ENCODE measurements around the gene TNRC18.
"Not testable (repeated sequence)": the region's sequence is repeated elsewhere in the genome, so short reads cannot be mapped to it uniquely, and the experiment has no call there.

Gene TNRC18

DNA sequence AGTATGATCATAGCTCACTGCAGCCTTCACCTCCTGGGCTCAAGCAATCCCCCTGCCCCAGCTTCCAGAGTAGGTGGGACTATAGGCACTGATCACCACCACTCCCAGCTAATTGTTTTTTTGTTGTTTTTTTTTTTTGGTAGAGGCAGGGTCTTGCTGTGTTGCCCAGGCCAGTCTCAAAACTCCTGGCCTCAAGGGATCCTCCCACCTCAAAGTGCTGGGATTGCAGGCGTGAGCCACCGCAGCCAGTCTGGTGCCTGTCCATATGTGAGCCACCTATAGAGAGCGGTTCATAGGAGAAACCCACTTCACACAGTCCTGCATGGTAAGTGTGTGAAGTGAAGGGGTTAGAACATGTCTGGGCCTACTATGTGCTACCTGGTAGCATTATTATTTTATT, 93.3 kb downstream of the TNRC18 start:
- Histone ChIP-seq H3K27me3 (ENCODE audit: low read length) (no peaks in the 10 kb centered on the region), H3K27ac (ENCODE audit: low read depth, low read length) (no peak overlapping the region), H3K79me2 (ENCODE audit: insufficient read depth, low read length) (no peaks in the 10 kb centered on the region), H2AFZ (ENCODE audit: low read depth, low read length, severe bottlenecking) (no peak overlapping the region), H3K9me3 (ENCODE audit: insufficient read depth, low read length) (no peaks in the 10 kb centered on the region), H3K4me2 (ENCODE audit: low read depth, low read length, poor library complexity, severe bottlenecking) (no peak overlapping the region), H3K9me2 (replicated peaks; ENCODE audit: insufficient read depth, low read length) (no peaks in the 10 kb centered on the region), H4K20me1 (ENCODE audit: low read depth, low read length) (no peaks in the 10 kb centered on the region), H3K9ac (ENCODE audit: low read length) (no peak overlapping the region), H3K36me3 (ENCODE audit: low read length) (peaks cover 14% of the 10 kb centered on the region; the same call in 1 of the 2 replicates), H3K4me3 (ENCODE audit: insufficient read depth, low read length, poor library complexity, severe bottlenecking) (no peak overlapping the region), H3F3A (ENCODE audit: insufficient read depth) (peaks cover 18% of the 10 kb centered on the region)
- TF ChIP-seq EZH2phosphoT487 (conservative IDR thresholded peaks at IDR 0.05; ENCODE audit: low read length), result no peak
- no peak for TF ChIP-seq CTCF (IDR thresholded peaks at IDR 0.05; ENCODE audit: insufficient read depth, low read length, poor library complexity, severe bottlenecking)

DNA sequence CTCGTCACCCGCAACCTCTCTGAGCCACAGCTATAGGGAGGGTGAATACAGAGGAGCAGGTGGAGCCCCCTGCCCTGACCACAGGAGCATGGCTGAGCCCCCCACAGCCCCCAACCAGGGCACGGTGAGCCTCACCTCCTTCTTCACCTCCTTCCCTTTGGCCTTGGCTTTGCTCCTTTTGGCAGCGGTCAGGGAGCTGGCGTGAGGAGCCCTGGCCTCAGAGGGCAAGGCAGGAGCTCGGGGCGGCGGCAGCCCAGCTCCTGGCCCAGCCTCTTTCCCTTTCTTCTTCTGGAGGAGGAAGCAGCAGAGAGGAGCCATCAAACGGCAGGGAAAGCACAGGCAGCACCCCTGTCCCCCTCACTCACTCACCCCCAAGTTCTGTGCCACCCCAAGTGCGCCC, 98.7 kb downstream of the TNRC18 start:
- Histone ChIP-seq H3K27ac (ENCODE audit: low read depth, low read length) (no peak overlapping the region), H3K9me2 (replicated peaks; ENCODE audit: insufficient read depth, low read length) (no peaks in the 10 kb centered on the region), H3K36me3 (ENCODE audit: low read length) (peaks cover 4% of the 10 kb centered on the region; the same call in 1 of the 2 replicates), H3K4me2 (ENCODE audit: low read depth, low read length, poor library complexity, severe bottlenecking) (no peak overlapping the region), H2AFZ (ENCODE audit: low read depth, low read length, severe bottlenecking) (no peak overlapping the region), H4K20me1 (ENCODE audit: low read depth, low read length) (no peaks in the 10 kb centered on the region), H3K4me3 (ENCODE audit: insufficient read depth, low read length, poor library complexity, severe bottlenecking) (no peak overlapping the region), H3K9ac (ENCODE audit: low read length) (no peak overlapping the region), H3K9me3 (ENCODE audit: insufficient read depth, low read length) (no peaks in the 10 kb centered on the region), H3K27me3 (ENCODE audit: low read length) (no peaks in the 10 kb centered on the region), H3F3A (ENCODE audit: insufficient read depth) (peaks cover 4% of the 10 kb centered on the region; the same call in 1 of the 2 replicates), H3K79me2 (ENCODE audit: insufficient read depth, low read length) (no peaks in the 10 kb centered on the region)
- TF ChIP-seq EZH2phosphoT487 (conservative IDR thresholded peaks at IDR 0.05; ENCODE audit: low read length) (no peak), CTCF (IDR thresholded peaks at IDR 0.05; ENCODE audit: insufficient read depth, low read length, poor library complexity, severe bottlenecking) (no peak)

DNA sequence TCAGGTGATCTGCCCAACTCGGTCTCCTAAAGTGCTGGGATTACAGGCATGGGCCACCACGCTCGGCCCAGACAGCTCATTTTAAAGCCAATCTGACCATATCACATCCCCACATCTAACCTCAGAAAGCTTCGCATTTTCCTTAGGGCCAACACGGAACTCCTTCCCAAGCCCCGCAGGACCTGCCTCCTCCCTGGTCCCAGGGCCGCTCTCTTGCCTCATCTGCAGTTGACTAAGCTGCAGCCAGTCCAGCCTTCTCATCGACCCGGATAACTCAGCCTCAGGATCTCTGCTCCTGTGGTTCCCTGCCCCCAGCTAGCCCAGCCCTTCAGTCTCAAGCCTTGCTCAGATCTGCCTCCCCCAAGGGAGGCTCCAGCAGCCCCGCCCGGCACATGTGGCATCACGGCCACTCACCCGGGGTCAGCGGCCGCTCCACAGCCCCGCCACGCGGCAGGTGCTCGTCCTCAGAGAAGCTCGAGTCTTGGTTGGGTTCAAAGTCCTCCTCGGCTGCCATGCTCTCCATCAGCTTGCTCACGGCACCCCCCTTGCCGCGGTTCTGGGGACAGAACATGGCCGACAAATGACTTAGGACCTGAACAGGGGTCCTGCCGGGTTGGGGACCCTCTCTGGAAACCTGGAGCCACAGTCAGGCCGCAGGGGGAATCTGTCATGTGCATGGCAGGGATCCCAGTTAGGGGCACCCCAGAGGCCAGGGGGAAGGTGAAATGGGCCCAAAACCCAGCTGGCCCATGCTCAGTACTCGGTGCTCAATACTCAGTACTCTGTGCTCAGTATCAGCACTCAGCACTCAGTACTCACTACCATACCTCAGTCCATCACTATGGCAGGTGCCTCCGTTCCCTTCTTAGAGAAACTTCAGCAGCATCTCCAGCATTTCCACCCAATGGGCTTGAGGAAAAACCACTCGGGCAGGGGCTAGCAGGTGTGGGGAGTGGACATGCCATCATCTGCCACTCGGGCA, 99.5 kb downstream of the TNRC18 start:
- H3K9ac ChIP-seq (ENCODE audit: low read length); H4K20me1 ChIP-seq (ENCODE audit: low read depth, low read length); H2AFZ ChIP-seq (ENCODE audit: low read depth, low read length, severe bottlenecking); H3K79me2 ChIP-seq (ENCODE audit: insufficient read depth, low read length); H3K36me3 ChIP-seq (ENCODE audit: low read length); H3K27me3 ChIP-seq (ENCODE audit: low read length); H3K27ac ChIP-seq (ENCODE audit: low read depth, low read length); H3K9me3 ChIP-seq (ENCODE audit: insufficient read depth, low read length); H3K4me3 ChIP-seq (ENCODE audit: insufficient read depth, low read length, poor library complexity, severe bottlenecking); H3K4me2 ChIP-seq (ENCODE audit: low read depth, low read length, poor library complexity, severe bottlenecking); H3F3A ChIP-seq (ENCODE audit: insufficient read depth); H3K9me2 ChIP-seq (replicated peaks; ENCODE audit: insufficient read depth, low read length): not testable (repeated sequence)

Measured in SU-DHL-6 (cell line).